IMR-90 (cell line): ENCODE measurements around the gene ELL2.

Experiments
- BHLHE40 ChIP-seq: fragments of 150-350 bp; IDR thresholded peaks from 2 replicates; pipeline ENCODE4 v1.6.1; 2016; ENCODE audit warnings: mild to moderate bottlenecking, low read depth, low read length
- CEBPB ChIP-seq: IDR thresholded peaks from 2 replicates; pipeline ENCODE4 v1.6.1; 2012; ENCODE audit warnings: low read depth, low read length, improper control_type of control experiment
- CTCF ChIP-seq: conservative IDR thresholded peaks from 2 replicates; pipeline ENCODE4 v1.5.1; 2012; ENCODE audit warnings: mild to moderate bottlenecking, low read depth, low read length, improper control_type of control experiment
- ELK1 ChIP-seq: fragments of 150-350 bp; IDR thresholded peaks from 2 replicates; pipeline ENCODE4 v1.6.1; 2016; ENCODE audit warnings: low read depth, mild to moderate bottlenecking, low read length, moderate library complexity, borderline replicate concordance
- FOS ChIP-seq: fragments of 150-350 bp; IDR thresholded peaks from 2 replicates; pipeline ENCODE4 v1.6.1; 2016; ENCODE audit warnings: low read depth, low read length
- MAFK ChIP-seq: IDR thresholded peaks from 2 replicates; pipeline ENCODE4 v1.6.1; 2012; ENCODE audit warnings: low read depth, low read length, improper control_type of control experiment
- MAZ ChIP-seq: IDR thresholded peaks from 2 replicates; pipeline ENCODE4 v1.6.1; 2012; ENCODE audit warnings: low read depth, mild to moderate bottlenecking, low read length, improper control_type of control experiment, moderate library complexity, borderline replicate concordance
- MXI1 ChIP-seq: IDR thresholded peaks from 2 replicates; pipeline ENCODE4 v1.6.1; 2012; ENCODE audit warnings: low read depth, mild to moderate bottlenecking, low read length, moderate library complexity, borderline replicate concordance
- POLR2A ChIP-seq: IDR thresholded peaks from 2 replicates; pipeline ENCODE4 v1.6.1; 2012; ENCODE audit warnings: mild to moderate bottlenecking, low read depth, low read length
- RAD21 ChIP-seq: IDR thresholded peaks from 2 replicates; pipeline ENCODE4 v1.6.1; 2012; ENCODE audit warnings: low read length, improper control_type of control experiment
- RFX5 ChIP-seq: IDR thresholded peaks from 2 replicates; pipeline ENCODE4 v1.8.0; 2012; ENCODE audit warnings: low read depth, mild to moderate bottlenecking, low read length, moderate library complexity
- SMC3 ChIP-seq: fragments of 150-350 bp; IDR thresholded peaks from 2 replicates; pipeline ENCODE4 v1.6.1; 2016; ENCODE audit warnings: low read depth, mild to moderate bottlenecking, antibody characterized with exemption, low read length, moderate library complexity
- USF2 ChIP-seq: fragments of 150-350 bp; IDR thresholded peaks from 2 replicates; pipeline ENCODE4 v1.6.1; 2017; ENCODE audit warnings: mild to moderate bottlenecking, antibody characterized with exemption, low read length, low read depth

- TF ChIP-seq CTCF (no peak), POLR2A (no peak), ELK1 (no peak), USF2 (no peak), RFX5 (no peak), MAZ (no peak), RAD21 (no peak), SMC3 (no peak), BHLHE40 (no peak), MAFK (no peak), FOS (no peak), MXI1 (no peak), CEBPB (no peak)
These were observed 14.1 kb upstream of the ELL2 start for GRCh38 chr5:95975703-95976102.
